ENCODE measurements around the gene ARHGAP29.
"Not testable (repeated sequence)": the region's sequence is repeated elsewhere in the genome, so short reads cannot be mapped to it uniquely, and the experiment has no call there.

Gene ARHGAP29

GRCh38 chr1:94149166-94149565 lies 88.2 kb downstream of the ARHGAP29 start:
- H3K36me3 Mint-ChIP-seq; H3K4me3 Mint-ChIP-seq; H3K4me1 Mint-ChIP-seq (ENCODE audit: low read depth); H3K9me3 Mint-ChIP-seq (ENCODE audit: low read depth); H3K27me3 Mint-ChIP-seq; H3K27ac Mint-ChIP-seq: not testable (repeated sequence)

- Mint-ChIP-seq H3K36me3 (no peaks in the 10 kb centered on the region), H3K4me1 (ENCODE audit: low read depth) (no peaks in the 10 kb centered on the region), H3K27ac (no peak overlapping the region), H3K27me3 (no peaks in the 10 kb centered on the region), H3K4me3 (no peak overlapping the region), H3K9me3 (ENCODE audit: low read depth) (no peaks in the 10 kb centered on the region)
These were observed 91.1 kb downstream of the ARHGAP29 start for GRCh38 chr1:94146273-94146672.

- Mint-ChIP-seq H3K27ac (no peak overlapping the region), H3K4me3 (no peak overlapping the region), H3K4me1 (ENCODE audit: low read depth) (no peaks in the 10 kb centered on the region), H3K27me3 (no peaks in the 10 kb centered on the region), H3K36me3 (no peaks in the 10 kb centered on the region), H3K9me3 (ENCODE audit: low read depth) (no peaks in the 10 kb centered on the region)
These were observed 92.5 kb downstream of the ARHGAP29 start for GRCh38 chr1:94144836-94145235.

GRCh38 chr1:94143809-94144176 lies 93.6 kb downstream of the ARHGAP29 start:
- Mint-ChIP-seq H3K4me3 (no peak overlapping the region), H3K4me1 (ENCODE audit: low read depth) (no peaks in the 10 kb centered on the region), H3K9me3 (ENCODE audit: low read depth) (no peaks in the 10 kb centered on the region), H3K36me3 (no peaks in the 10 kb centered on the region), H3K27me3 (no peaks in the 10 kb centered on the region), H3K27ac (no peak overlapping the region)

- no peak overlapping the region for H3K27ac Mint-ChIP-seq
- no peaks in the 10 kb centered on the region for H3K4me1 Mint-ChIP-seq (ENCODE audit: low read depth)
- no peak overlapping the region for H3K4me3 Mint-ChIP-seq
- no peaks in the 10 kb centered on the region for H3K27me3 Mint-ChIP-seq
- no peaks in the 10 kb centered on the region for H3K36me3 Mint-ChIP-seq
- no peaks in the 10 kb centered on the region for H3K9me3 Mint-ChIP-seq (ENCODE audit: low read depth)
These were observed 94.1 kb downstream of the ARHGAP29 start for GRCh38 chr1:94143173-94143808.

GRCh38 chr1:94142583-94142982 lies 94.8 kb downstream of the ARHGAP29 start:
- no peaks in the 10 kb centered on the region for H3K27me3 Mint-ChIP-seq
- H3K4me3 Mint-ChIP-seq = no peak overlapping the region
- no peaks in the 10 kb centered on the region for H3K4me1 Mint-ChIP-seq (ENCODE audit: low read depth)
- no peaks in the 10 kb centered on the region for H3K36me3 Mint-ChIP-seq
- H3K9me3 Mint-ChIP-seq (ENCODE audit: low read depth) = no peaks in the 10 kb centered on the region
- no peak overlapping the region for H3K27ac Mint-ChIP-seq

- Mint-ChIP-seq H3K9me3 (ENCODE audit: low read depth) (no peaks in the 10 kb centered on the region), H3K4me3 (no peak overlapping the region), H3K27me3 (no peaks in the 10 kb centered on the region), H3K27ac (no peak overlapping the region), H3K36me3 (no peaks in the 10 kb centered on the region), H3K4me1 (ENCODE audit: low read depth) (no peaks in the 10 kb centered on the region)
These were observed 95.4 kb downstream of the ARHGAP29 start for GRCh38 chr1:94142022-94142421.

GRCh38 chr1:94132111-94132510 lies 105.3 kb downstream of the ARHGAP29 start:
- no peaks in the 10 kb centered on the region for H3K9me3 Mint-ChIP-seq (ENCODE audit: low read depth)
- H3K27ac Mint-ChIP-seq = no peak overlapping the region
- no peaks in the 10 kb centered on the region for H3K27me3 Mint-ChIP-seq
- H3K36me3 Mint-ChIP-seq = no peaks in the 10 kb centered on the region
- H3K4me1 Mint-ChIP-seq (ENCODE audit: low read depth) = no peaks in the 10 kb centered on the region
- no peak overlapping the region for H3K4me3 Mint-ChIP-seq

- H3K27me3 Mint-ChIP-seq = no peaks in the 10 kb centered on the region
- no peaks in the 10 kb centered on the region for H3K36me3 Mint-ChIP-seq
- H3K9me3 Mint-ChIP-seq (ENCODE audit: low read depth) = no peaks in the 10 kb centered on the region
- no peak overlapping the region for H3K4me3 Mint-ChIP-seq
- no peak overlapping the region for H3K27ac Mint-ChIP-seq
- no peaks in the 10 kb centered on the region for H3K4me1 Mint-ChIP-seq (ENCODE audit: low read depth)
These were observed 106.4 kb downstream of the ARHGAP29 start for GRCh38 chr1:94130851-94131595.

- Mint-ChIP-seq H3K4me3 (no peak overlapping the region), H3K27ac (no peak overlapping the region), H3K4me1 (ENCODE audit: low read depth) (no peaks in the 10 kb centered on the region), H3K36me3 (no peaks in the 10 kb centered on the region), H3K27me3 (no peaks in the 10 kb centered on the region), H3K9me3 (ENCODE audit: low read depth) (no peaks in the 10 kb centered on the region)
These were observed 110.7 kb downstream of the ARHGAP29 start for GRCh38 chr1:94126651-94127050.

GRCh38 chr1:94125551-94126514 lies 111.6 kb downstream of the ARHGAP29 start:
- no peaks in the 10 kb centered on the region for H3K27me3 Mint-ChIP-seq
- H3K36me3 Mint-ChIP-seq = no peaks in the 10 kb centered on the region
- H3K9me3 Mint-ChIP-seq (ENCODE audit: low read depth) = no peaks in the 10 kb centered on the region
- no peaks in the 10 kb centered on the region for H3K4me1 Mint-ChIP-seq (ENCODE audit: low read depth)
- no peak overlapping the region for H3K27ac Mint-ChIP-seq
- no peak overlapping the region for H3K4me3 Mint-ChIP-seq

GRCh38 chr1:94124538-94124937 lies 112.8 kb downstream of the ARHGAP29 start:
- Mint-ChIP-seq H3K36me3 (no peaks in the 10 kb centered on the region), H3K9me3 (ENCODE audit: low read depth) (no peaks in the 10 kb centered on the region), H3K4me1 (ENCODE audit: low read depth) (no peaks in the 10 kb centered on the region), H3K27me3 (no peaks in the 10 kb centered on the region), H3K4me3 (no peak overlapping the region), H3K27ac (no peak overlapping the region)

- Mint-ChIP-seq H3K4me1 (ENCODE audit: low read depth) (no peaks in the 10 kb centered on the region), H3K9me3 (ENCODE audit: low read depth) (no peaks in the 10 kb centered on the region), H3K27me3 (no peaks in the 10 kb centered on the region), H3K27ac (no peak overlapping the region), H3K36me3 (no peaks in the 10 kb centered on the region), H3K4me3 (no peak overlapping the region)
These were observed 115.0 kb downstream of the ARHGAP29 start for GRCh38 chr1:94122201-94122970.
